Measurements from ENCODE around the gene RFESD.

DNA sequence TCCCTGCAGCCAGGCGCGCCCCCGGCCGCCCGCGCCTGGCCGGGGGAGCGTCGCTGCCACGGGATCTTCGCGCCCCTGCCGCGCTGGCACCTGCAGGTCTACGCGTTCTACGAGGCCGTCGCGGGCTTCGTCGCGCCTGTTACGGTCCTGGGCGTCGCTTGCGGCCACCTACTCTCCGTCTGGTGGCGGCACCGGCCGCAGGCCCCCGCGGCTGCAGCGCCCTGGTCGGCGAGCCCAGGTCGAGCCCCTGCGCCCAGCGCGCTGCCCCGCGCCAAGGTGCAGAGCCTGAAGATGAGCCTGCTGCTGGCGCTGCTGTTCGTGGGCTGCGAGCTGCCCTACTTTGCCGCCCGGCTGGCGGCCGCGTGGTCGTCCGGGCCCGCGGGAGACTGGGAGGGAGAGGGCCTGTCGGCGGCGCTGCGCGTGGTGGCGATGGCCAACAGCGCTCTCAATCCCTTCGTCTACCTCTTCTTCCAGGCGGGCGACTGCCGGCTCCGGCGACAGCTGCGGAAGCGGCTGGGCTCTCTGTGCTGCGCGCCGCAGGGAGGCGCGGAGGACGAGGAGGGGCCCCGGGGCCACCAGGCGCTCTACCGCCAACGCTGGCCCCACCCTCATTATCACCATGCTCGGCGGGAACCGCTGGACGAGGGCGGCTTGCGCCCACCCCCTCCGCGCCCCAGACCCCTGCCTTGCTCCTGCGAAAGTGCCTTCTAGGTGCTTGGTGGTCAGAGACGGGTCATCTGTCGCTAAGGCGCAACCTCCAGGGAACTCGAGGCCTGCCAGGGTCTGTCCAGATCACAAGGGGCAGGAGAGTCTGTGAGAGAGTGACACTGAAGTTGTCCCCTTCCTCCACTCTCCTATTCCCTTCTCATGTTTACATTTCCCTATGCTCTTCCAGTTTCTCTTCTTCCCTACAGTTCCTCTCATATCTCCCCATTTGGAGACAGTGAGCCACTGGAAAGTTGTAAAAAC is 25.4 kb upstream of the RFESD start:
- no peak for TF ChIP-seq EZH2 (IDR thresholded peaks at IDR 0.05)
- TF ChIP-seq POLR2AphosphoS5 (IDR thresholded peaks at IDR 0.05; ENCODE audit: borderline replicate concordance, low read depth, low read length), result no peak
- no peak for TF ChIP-seq FOXP2 (optimal IDR thresholded peaks at IDR 0.05; ENCODE audit: control extremely low read depth, extremely low read length, insufficient read depth)

All from SK-N-MC (cell line).